Iris pigment epithelial cell (primary cell): ENCODE data around the gene KREMEN1.
"Not testable (repeated sequence)": the region's sequence is repeated elsewhere in the genome, so short reads cannot be mapped to it uniquely, and the experiment has no call there.

Experiments used
- DNase-seq: peaks from one replicate; pipeline ENCODE4 v3.0.0-alpha.2; 2011; ENCODE audit warnings: low read depth

The KREMEN1 gene

DNA sequence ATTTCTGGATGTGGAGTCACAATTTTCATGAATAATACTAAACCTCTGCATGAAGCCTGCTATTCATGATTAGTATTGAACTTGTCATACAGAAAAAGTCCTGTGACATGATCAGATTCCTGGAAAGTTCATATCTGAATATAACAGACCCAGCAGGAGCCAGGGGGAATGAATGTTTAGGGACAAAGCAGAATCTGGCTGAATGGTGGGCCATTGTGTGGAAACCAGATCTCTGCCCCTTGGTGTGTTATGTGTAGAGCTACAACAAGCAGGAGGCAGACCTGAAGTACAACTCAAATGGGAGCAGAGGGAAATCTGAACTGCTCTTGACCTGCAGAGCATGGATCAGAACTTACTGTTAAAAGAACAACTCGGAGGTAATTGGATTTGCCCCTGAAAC is 30.3 kb downstream of the KREMEN1 start:
- no peak for DNase-seq

DNA sequence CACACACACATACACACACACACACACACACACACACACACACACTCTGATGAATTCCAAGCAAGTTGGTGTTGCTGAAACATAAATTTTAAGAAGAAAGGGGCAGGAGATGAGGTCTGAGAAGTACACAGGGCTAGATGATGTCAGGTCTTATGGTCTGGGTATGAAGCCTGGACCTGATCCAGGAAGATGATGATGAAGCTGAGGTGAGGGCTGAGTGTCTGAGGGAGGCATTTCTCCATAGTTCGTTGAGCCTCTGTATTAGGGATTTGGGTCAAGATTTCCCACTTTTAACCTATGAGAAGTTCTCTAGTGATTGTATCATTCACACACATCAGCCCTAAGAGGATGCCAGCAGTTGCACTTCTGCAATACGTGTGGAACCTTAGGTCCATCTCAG is 32.6 kb downstream of the KREMEN1 start:
- peak; percentile 55 for DNase-seq

DNA sequence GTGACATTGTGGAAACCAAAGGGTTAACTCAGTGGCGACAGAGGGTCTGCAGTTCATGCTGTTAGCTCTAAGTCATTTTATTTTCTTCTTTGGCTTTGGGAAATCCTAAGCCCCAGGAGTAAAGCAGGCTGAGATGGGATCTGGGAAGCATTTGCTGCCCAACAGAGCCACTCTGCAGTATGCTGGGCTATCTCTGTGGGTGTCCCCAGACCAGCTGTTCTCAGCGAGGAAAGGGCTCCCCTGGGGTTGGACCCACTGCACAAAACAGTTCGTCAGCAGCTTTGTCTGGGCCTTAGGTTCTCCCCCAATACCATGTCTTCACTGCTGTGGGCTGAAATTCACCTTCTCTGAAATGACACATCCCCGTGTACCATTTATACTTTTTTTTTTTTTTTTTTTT is 34.0 kb downstream of the KREMEN1 start:
- DNase-seq = no peak

DNA sequence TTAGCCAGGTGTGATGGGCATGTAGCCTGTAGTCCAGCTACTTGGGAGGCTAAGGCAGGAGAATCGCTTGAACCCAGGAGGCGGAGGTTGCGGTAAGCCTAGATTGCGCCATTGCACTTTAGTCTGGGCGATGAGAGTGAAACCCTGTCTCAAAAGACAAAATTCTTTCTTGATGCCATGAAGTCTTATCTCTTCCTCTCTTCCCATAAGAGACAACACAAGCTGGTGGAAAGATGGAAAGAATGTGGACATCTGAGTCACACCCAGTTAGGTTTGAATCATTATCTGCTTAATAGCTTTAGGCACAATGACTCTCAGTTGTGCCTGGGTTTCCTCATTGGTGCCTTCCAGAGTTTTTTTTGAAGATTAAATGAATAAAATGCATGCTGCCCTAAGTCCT is 35.3 kb downstream of the KREMEN1 start:
- peak; percentile 69 for DNase-seq

DNA sequence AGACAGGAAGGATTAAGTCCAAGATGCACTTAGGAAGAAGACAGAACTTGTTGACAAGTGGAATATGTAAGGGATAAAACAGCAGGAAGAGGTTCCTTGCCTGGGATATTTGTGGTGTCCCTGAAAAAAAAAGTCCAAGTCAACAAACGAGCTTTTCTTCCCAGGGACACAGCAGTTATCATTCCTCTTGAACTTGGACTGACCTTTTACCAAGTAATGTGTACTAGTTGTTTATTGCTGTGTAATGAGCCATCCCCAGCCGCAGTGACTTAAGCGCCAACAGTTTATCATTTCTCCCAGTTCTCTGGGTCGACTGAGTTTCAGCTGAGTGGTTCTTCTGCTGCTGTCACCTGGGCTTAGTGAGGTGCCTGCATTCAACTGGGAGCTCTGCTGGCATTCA is 37.0 kb downstream of the KREMEN1 start:
- DNase-seq = peak; percentile 67

DNA sequence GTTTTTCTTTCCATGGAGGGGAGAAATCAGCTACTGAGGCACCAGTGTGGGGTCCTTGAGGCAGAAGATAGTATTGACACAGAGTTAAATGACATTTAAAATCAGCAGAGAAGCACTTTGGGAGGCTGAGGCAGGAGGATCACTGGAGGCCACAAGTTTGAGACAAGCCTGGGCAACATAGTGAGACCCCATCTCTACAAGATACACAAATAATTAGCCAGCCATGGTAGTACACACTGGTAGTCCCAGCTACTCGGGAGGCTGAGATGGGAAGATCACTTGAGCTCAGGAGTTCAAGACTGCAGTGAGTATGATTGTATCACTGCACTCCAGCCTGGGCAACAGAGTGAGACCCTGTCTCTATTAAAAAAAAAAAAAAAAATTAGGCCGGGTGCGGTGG is 38.1 kb downstream of the KREMEN1 start:
- DNase-seq = no peak

DNA sequence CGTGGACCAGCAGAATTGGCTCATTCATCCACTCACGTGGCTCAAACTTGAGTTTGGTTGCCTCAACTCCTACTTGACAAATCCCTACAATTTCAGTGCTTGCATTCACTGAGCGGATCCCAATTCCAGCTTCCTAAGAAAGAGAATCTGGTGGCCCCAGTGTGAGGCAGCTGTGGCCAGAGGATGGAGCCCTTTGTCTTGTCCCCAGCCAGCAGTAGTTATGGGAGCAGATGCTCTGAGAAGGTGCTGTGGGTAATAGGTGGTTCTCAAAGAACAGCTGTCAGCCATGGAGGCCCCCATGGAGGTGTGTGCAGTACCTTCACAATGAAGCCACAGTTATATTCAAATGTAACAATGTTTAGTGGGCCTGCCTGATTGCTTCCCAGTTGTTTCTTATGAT is 39.3 kb downstream of the KREMEN1 start:
- no peak for DNase-seq

DNA sequence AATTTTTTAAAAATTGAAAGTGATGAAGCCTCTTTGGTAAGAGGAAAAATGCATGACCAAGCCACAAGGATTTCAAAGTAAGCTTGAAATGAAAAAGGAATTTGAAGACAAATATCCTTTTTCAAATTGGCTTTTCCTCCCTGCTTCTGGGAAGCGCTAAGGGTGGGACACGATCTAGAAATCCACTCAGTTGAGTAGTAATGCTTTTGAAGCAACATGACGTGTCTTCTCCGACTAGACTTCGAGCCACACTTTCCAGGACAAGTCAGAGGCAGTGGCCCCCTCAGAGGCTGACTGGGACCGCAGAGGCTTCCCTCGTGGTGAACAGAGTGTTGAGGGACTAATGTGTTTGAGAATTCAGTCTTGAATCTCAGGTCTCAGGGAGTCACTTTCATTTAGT is 39.8 kb downstream of the KREMEN1 start:
- no peak for DNase-seq

DNA sequence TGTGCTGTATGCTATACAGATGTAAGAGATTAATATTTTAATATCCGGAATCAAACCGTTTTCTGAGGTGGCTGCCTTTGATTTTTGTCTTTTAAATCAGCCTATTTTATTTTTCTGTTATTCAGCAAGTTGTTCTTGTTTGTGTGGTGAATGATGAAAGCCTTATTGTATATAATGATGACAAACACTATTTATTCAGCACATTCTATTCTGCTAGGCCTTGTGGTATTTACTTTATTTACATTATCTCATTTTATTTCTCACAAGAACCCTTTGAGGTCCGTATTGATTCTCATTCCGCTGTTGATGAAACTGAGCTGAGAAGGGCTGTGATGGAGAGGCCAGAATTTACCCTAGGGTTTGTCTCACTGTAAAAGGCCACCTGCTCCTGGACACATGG is 40.5 kb downstream of the KREMEN1 start:
- DNase-seq = no peak

DNA sequence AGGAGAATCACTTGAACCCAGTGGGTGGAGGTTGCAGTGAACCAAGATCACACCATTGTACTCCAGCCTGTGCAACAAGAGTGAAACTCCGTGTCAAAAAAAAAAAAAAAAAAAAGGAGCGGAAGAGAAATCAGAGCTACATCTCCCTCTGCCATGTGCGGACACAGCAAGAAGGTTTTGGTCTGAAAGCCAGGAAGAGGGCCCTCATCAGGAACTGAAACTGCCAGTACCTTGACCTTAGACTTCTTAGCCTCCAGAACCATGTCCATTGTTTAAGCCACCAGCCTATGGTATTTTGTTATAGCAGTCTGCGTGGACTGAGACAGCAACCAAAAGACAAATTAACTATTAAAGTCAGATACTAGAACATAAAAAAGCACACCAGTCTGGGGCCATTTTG is 41.6 kb downstream of the KREMEN1 start:
- no peak for DNase-seq

DNA sequence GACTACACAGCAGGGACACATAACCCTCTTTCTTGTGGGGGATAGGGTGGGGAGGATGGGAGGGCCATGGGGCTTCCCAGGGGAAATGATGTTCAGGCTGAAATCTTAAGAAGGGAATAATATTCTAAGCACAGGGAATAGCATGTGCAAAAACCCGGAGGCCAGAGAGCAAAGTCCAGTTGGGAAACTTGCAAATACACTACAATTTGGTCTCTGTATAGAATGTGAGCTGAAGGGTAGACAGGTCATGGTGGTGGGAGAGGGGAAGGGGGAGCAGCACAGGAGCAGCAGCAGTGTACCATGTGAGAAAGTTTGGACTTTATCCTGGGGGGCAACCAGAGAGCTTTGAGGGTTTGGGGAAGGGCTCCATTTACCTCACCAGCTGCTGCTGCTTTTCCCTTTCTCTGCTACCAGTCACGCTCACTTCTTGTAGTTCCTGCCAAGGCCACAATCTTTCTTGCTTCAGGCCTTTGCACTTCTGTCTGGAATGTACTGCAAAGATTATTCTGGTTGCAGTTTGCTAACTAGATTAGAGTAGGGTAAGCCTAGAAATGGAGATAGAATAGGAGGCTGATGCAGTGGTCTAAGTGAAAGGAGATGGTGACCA is 43.0 kb downstream of the KREMEN1 start:
- peak; percentile 47 for DNase-seq

DNA sequence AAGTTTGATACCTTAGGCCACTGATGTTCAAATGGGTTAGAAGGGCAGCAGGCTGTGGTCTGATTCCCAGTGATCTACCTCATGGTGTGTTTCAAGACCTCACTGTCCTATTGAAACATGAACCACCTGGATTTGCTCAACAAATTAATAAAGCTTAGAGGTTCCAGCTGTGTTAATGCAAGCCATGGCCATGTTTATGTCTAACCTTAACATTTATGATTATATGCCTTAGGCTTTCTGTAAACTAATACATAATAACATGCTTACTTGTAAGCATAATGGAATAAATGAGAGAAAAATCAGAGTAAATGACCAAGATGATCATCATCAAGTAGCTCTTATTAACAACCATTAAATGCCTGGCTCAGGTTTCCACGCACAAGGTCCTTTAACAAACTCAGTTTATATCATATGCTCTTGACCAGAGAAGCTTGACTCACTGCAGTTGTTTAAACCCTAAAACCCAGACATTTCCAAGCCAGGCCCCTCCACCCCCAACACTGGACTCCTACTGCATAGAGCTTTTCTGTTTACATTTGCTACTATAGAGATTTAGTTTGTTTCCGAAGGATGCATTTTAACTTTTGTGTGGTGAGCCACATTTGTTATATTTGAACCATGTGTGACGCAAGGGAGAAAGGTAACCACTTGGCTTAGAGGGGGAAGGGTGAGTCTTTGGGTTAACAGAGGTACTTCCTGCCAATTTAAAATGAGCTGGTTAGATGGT is 43.7 kb downstream of the KREMEN1 start:
- peak; percentile 69 for DNase-seq

DNA sequence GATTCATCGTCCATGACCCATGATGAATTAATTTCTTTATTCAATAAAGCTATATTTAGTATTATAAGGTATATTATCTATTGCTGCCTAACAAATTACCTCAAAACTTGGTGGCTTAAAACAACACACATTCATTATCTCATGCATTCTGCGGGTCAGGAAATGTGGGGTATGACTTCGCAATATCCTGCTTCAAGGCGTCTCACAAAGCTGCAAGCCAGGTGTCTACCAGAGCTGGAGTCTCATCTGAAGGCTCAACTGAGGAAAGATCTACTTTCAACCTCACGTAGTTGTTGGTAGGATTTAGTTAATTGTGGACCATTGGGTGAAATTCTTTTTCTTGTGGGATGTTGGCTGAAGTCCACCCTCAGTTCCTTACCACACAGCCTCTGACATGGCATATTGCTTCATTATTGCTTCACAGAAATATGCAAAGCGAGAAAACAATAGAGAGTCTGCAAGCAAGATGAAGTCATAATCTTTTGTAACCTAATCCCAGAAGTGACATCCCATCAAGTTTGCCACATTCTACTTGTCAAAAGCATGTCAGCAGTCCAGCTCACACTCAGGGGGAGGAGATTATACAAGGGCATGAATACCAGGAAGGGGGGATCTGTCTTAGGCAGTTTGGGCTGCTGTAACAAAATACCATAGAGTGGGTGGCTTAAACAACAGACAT is 45.1 kb downstream of the KREMEN1 start:
- peak; percentile 82 for DNase-seq

DNA sequence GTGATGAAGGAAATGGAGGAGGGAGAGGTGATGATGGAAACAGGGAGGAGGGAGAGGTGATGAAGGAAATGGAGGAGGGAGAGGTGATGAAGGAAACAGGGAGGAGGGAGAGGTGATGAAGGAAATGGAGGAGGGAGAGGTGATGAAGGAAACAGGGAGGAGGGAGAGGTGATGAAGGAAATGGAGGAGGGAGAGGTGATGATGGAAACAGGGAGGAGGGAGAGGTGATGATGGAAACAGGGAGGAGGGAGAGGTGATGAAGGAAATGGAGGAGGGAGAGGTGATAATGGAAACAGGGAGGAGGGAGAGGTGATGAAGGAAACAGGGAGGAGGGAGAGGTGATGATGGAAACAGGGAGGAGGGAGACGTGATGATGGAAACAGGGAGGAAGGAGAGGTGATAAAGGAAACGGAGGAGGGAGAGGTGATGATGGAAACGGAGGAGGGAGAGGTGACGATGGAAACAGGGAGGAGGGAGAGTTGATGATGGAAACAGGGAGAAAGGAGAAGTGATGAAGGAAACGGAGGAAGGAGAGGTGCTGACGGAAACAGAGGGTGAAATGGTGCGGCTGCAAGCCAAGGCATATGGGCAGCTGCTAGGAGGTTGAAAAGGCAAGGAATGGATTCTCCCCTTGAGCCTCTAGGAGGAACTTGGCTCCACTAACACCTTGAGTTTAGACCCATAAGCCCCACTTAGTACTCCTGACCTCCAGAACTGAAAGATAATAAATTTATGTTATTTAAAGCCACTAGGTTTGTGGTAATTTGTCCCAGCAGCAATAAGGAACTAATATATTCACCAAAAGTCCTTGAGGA is 47.5 kb downstream of the KREMEN1 start:
- DNase-seq = not testable (repeated sequence)

DNA sequence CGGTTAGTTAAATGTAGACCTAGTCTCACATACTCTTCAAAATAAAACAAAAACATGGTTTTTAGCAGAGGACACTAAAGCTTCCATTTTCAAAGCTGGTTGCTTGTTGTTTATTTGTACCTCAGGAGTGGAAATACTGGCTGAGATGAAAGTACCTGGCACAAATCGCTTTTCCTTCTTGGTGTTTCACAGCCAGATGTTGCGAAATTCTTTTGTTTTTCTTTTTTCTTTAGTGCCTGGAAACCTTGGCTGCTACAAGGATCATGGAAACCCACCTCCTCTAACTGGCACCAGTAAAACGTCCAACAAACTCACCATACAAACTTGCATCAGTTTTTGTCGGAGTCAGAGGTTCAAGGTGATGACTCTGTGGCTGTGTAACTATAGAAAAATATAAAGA is 48.3 kb downstream of the KREMEN1 start:
- peak; percentile 67 for DNase-seq

DNA sequence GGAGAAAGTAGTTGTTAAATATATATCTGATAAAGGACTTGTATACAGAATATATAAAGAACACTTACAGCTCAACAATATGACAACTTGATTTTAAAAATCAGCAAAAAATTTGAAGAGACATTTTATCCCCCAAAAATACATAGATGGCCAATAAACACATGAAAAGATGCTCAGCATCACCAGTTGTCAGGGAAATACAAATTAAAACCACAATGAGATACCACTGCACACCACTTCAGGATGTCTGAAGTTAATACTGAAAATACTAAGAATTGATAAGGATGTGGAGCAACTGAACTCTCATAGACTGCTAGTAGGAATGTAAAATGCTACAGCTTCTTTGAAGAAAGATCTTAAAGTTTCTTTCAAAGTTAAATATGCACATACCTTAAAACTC is 49.2 kb downstream of the KREMEN1 start:
- no peak for DNase-seq

DNA sequence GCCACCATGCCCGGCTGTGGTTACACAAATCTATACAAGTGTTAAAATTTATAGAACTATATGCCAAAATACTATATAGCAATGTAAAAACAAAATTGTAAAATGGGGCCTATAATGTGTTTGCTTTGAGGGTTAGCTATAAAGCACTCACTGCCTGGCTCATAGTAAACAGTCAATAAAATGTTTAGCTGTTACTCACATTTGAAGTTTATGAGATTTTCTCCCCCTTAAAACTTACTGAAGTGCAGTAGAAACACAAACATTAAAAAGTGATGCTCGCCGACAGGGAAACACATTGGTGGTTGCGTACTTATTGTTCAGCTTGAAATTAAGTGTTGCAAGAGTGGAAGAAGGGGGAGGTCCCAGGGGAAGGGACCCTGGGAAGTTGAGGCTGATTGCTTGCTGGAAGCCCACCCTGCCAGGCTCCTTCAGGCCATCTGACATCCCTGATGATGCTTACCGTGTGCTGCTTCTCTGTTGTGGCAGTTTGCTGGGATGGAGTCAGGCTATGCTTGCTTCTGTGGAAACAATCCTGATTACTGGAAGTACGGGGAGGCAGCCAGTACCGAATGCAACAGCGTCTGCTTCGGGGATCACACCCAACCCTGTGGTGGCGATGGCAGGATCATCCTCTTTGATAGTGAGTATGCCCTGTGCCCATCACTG is 52.1 kb downstream of the KREMEN1 start:
- DNase-seq = no peak

DNA sequence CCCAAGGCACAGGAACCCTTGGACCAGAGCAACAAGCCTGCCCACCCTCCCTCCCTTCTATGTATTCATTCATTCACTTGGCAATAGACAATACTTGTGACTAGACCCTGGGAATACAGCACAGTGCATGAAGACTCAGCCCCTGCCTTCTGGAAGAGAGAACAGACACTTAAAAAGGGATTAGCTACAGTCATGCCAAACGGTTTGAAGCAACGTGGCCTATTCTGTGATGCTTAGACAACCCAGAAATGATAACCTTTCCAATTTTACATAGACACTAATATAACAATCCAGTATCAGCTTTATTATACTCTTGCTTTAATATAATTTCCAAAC is 52.6 kb downstream of the KREMEN1 start:
- no peak for DNase-seq

DNA sequence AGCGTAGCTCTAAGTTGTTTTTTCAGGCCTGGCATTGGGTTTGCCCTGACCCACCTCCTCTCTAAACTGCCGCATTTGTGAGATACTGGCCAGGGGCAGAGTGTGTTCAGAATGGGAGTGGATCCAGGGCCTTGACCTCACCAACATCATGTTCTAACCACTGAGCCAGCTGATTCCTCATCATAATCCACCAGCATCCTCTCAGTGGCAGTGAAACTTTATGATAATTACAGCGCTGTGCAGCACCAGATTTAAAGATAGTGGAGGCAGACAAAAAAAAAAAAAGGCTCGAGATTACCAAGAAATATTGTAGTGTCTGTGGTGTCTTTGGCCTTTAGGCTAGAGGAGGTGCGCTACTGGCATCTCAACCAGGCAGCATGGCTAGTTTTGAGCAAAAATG is 53.0 kb downstream of the KREMEN1 start:
- no peak for DNase-seq

DNA sequence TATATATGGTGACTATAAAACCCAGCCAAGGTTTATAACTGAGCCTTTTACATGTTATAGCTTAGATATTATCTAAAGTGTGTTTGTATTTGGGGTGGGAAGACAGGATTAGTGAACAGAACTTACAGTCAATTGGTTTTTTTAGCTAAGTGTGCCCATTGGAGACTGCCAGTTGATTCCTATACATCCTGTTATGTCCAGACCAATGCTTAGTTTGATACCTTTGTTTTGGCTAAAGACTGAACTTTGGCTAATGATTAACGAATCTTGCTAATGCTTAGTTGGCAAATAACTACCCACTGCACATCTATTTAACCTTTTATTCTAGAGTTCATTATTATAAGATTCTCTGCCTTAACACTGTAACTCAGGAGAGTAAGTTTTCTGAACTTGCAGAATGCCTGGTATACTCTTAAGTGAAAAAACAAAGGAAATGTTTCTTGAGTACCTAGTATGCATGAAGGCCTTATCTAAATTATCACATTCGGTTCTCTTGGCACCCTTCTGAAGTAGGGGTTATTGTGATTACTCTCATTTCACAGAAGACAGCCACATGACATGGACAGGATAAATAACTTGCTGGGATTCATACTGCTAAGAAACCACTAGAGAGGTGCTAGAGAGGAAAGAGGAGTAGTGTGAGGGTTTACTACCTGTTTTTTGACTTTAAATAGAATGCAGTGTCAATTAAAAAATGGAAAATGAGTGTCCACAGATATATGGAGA is 54.0 kb downstream of the KREMEN1 start:
- no peak for DNase-seq
